ENCODE measurements around the gene NPC1L1.

GRCh38 chr7:44572771-44573170 lies 31.6 kb upstream of the NPC1L1 start:
- TF ChIP-seq, protein P1, sequence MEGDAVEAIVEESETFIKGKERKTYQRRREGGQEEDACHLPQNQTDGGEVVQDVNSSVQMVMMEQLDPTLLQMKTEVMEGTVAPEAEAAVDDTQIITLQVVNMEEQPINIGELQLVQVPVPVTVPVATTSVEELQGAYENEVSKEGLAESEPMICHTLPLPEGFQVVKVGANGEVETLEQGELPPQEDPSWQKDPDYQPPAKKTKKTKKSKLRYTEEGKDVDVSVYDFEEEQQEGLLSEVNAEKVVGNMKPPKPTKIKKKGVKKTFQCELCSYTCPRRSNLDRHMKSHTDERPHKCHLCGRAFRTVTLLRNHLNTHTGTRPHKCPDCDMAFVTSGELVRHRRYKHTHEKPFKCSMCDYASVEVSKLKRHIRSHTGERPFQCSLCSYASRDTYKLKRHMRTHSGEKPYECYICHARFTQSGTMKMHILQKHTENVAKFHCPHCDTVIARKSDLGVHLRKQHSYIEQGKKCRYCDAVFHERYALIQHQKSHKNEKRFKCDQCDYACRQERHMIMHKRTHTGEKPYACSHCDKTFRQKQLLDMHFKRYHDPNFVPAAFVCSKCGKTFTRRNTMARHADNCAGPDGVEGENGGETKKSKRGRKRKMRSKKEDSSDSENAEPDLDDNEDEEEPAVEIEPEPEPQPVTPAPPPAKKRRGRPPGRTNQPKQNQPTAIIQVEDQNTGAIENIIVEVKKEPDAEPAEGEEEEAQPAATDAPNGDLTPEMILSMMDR (IDR thresholded peaks at IDR 0.05 in 2 of 3, conservative IDR thresholded peaks at IDR 0.05 in 1 of 3; ENCODE audit: control insufficient read depth in 2 of 3, extremely low read depth in 1 of 3, insufficient read depth in 1 of 3, low read depth in 3 of 3, low read length in 3 of 3), result no peak
- TF ChIP-seq HCFC1 (IDR thresholded peaks at IDR 0.05; ENCODE audit: low read length), result no peak
